NCI-H187 treated with DMSO at 0.1 percent for 48 hours (cell line): ENCODE data around the gene GPR89B.
"Not testable (repeated sequence)": the region's sequence is repeated elsewhere in the genome, so short reads cannot be mapped to it uniquely, and the experiment has no call there.

Source experiments
- DNase-seq: peaks from one replicate; lab custom pipeline; 2025; lab: John Stamatoyannopoulos, UW

Gene GPR89B

DNA sequence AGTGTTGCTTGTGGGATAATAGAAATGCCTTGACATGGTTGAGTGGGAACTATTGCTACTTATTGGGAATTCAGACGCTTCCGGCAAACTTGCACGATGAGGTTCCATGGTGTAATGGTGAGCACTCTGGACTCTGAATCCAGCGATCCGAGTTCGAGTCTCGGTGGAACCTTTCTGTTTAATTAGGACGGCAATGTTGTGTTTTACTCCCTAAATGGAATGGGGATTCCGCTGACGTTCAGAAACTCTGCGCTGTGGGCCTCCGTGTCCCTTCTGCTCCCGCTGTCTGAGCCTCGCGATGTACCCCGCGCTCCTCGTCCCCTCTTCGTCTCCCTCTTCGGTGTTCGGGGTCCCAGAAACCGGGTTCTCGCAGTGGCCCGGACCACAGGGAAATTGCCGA, 104.5 kb downstream of the GPR89B start:
- DNase-seq, result not testable (repeated sequence)

DNA sequence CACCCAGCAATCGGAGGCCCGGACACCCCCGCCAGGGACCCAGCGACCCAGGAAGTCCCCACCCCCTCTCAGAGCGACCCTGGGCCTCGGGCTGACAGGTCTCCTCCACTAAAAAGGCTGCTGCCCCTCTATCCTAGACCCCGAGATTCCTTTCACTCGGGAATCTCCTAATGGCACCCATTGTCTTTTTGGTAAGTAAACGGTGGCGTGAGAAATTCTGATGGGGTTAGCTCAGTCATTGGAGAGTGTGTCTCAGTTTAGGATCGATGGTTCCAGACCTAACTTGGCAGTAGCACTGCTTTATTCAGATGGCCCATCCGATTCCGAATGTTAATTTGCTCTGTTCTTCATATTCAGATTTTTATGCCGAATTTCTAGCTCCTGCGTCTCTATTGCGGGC, 104.9 kb downstream of the GPR89B start:
- not testable (repeated sequence) for DNase-seq

DNA sequence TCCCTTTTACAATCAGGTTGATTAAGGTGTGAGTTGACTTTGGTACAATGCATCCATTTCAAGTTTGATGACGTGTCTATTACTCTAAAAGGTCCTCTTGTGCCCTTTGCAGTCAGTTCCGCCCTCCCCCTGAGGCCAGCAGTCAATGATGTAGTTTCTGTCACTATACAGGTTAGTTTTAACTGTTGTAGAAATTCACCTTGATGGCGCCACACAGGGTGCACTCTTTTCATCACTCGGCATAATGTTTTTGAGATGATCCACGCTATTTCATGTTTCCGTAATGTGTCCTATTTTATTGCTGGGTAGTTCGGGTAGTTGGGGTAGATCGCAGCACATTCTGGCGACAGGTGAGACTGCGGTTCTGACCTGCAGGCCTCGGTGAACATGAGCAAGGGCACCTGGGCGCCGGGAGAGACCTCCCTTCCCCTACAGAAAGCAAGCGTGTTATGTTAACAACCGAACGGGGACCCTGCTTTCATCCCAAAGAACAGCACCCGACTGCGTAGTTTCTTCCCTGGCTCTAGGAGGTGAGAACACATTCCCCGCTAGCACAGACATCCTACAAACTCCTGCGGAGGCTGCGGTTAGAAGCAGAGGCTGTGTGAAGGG, 109.7 kb downstream of the GPR89B start:
- DNase-seq, result not testable (repeated sequence)

DNA sequence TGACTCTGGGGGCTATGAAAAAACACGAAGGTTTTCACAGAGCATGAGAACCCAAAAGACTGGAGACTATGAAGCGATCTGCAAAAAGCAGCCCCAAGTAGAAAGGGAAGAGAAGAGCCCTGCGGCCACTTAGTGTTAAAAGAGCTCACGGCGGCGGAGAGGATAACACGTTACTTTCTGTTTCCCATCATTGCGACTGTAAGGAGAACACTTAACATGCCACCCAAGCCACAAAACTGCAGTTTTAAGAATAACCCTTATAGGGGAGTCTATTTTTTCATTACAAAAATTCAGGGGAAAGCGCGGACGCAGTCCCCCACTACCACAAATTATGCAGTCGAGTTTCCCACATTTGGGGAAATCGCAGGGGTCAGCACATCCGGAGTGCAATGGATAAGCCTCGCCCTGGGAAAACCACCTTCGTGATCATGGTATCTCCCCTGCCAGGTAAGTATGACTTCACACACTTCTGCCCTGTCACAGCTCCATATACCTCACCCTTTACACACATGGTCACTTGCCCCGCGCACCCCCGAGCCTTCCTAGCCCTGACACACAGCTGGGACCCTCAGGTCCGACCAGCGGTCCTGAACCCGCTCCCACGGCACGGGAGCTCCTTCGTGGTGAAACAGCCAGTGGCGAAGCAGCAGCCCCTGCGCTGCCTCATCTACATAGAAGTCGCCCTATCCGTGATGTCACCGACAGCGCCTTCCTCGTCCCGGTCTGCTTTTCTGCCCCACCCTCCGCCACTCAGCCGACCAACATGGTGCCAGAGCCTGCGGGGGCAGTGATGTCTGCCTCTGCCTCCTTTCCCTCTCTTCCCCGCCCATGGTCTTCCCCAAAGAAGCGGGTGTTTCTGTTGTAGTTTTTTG, 110.5 kb downstream of the GPR89B start:
- peak; percentile 76 for DNase-seq
